Pulmonary artery endothelial cell (primary cell): Measurements from ENCODE around the gene FBXO47. TPM values are rescaled to one million over a fixed set of nuclear protein-coding genes. Genes with fewer than 3 reads are reported as not detected.

ENCODE experiments used
- DNase-seq: peaks from one replicate; pipeline ENCODE4 v3.0.0-alpha.2; 2011; ENCODE audit warnings: low read depth, low spot score
- total RNA-seq: library from RNA; depleted of rRNA; stranded (reverse); fragments of >200 nt; gene quantifications from 2 replicates; pipeline ENCODE4 v1.2.3, GENCODE V29; 2014

The FBXO47 gene
- total RNA-seq, 1 donor from 2014 or later, result not detected

- DNase-seq, result no peak
Measured at GRCh38 chr17:38905375-38905774, 61.8 kb downstream of the FBXO47 start.

GRCh38 chr17:38904892-38905291 lies 62.3 kb downstream of the FBXO47 start:
- DNase-seq, result no peak

GRCh38 chr17:38903404-38903803 lies 63.8 kb downstream of the FBXO47 start:
- DNase-seq, result no peak

GRCh38 chr17:38900978-38901656 lies 66.1 kb downstream of the FBXO47 start:
- DNase-seq, result peak; percentile 48

GRCh38 chr17:38899421-38899820 lies 67.8 kb downstream of the FBXO47 start:
- DNase-seq, result no peak

- no peak for DNase-seq
Measured at GRCh38 chr17:38898812-38899348, 68.3 kb downstream of the FBXO47 start.

- DNase-seq, result no peak
Measured at GRCh38 chr17:38898291-38898679, 68.9 kb downstream of the FBXO47 start.

- no peak for DNase-seq
Measured at GRCh38 chr17:38897671-38898290, 69.4 kb downstream of the FBXO47 start.

GRCh38 chr17:38897176-38897575 lies 70.0 kb downstream of the FBXO47 start:
- DNase-seq, result no peak

GRCh38 chr17:38896346-38896954 lies 70.8 kb downstream of the FBXO47 start:
- DNase-seq, result no peak

- no peak for DNase-seq
Measured at GRCh38 chr17:38894276-38894675, 72.9 kb downstream of the FBXO47 start.

GRCh38 chr17:38893607-38894006 lies 73.6 kb downstream of the FBXO47 start:
- no peak for DNase-seq

- no peak for DNase-seq
Measured at GRCh38 chr17:38893113-38893512, 74.1 kb downstream of the FBXO47 start.

GRCh38 chr17:38892620-38893019 lies 74.6 kb downstream of the FBXO47 start:
- no peak for DNase-seq

GRCh38 chr17:38892083-38892482 lies 75.1 kb downstream of the FBXO47 start:
- DNase-seq, result no peak

- DNase-seq, result no peak
Measured at GRCh38 chr17:38891441-38891840, 75.8 kb downstream of the FBXO47 start.

- no peak for DNase-seq
Measured at GRCh38 chr17:38890410-38890746, 76.8 kb downstream of the FBXO47 start.

- no peak for DNase-seq
Measured at GRCh38 chr17:38889745-38890409, 77.3 kb downstream of the FBXO47 start.

GRCh38 chr17:38888842-38889241 lies 78.4 kb downstream of the FBXO47 start:
- DNase-seq, result no peak

GRCh38 chr17:38886643-38887010 lies 80.6 kb downstream of the FBXO47 start:
- no peak for DNase-seq
